Vagina (tissue), 2 donors: ENCODE data around the gene SARDH. TPM values are rescaled to one million over a fixed set of nuclear protein-coding genes. Genes with fewer than 3 reads are reported as not detected.

Experiments
- DNase-seq, 2 donors: peaks; one replicate each; pipeline ENCODE4 v3.0.0-alpha.2; 2017; ENCODE audit errors: extremely low spot score in 2 of 2
- H3K27ac ChIP-seq: fragments of 200-600 bp; sonication (generic); one replicate; pipeline ENCODE4 v1.5.1; 2019
- H3K27me3 ChIP-seq: fragments of 200-600 bp; sonication (generic); one replicate; pipeline ENCODE4 v1.5.1; 2019
- H3K36me3 ChIP-seq, 2 donors: fragments of 200-600 bp; sonication (generic); one replicate each; pipeline ENCODE4 v1.5.1; 2017 to 2019
- H3K4me1 ChIP-seq: fragments of 200-600 bp; sonication (generic); one replicate; pipeline ENCODE4 v1.5.1; 2019
- H3K4me3 ChIP-seq, 2 donors: fragments of 200-600 bp; sonication (generic); 1 replicate in 1 of 2; 2 replicates in 1 of 2; pipeline ENCODE4 v1.5.1; 2016 to 2019
- H3K9me3 ChIP-seq: fragments of 200-600 bp; sonication (generic); one replicate; pipeline ENCODE4 v1.5.1; 2019
- POLR2A ChIP-seq, 2 donors: fragments of 450-650 bp; IDR thresholded peaks; one replicate each; pipeline ENCODE4 v1.6.1; 2017; ENCODE audit warnings: antibody characterized with exemption in 2 of 2, mild to moderate bottlenecking in 2 of 2, moderate library complexity in 2 of 2
- POLR2AphosphoS5 ChIP-seq, 2 donors: sonication (generic); formaldehyde crosslinking; IDR thresholded peaks; one replicate each; pipeline ENCODE4 v1.9.0; 2017; ENCODE audit warnings: antibody characterized with exemption in 2 of 2, mild to moderate bottlenecking in 2 of 2, low read depth in 1 of 2; ENCODE audit not compliant: insufficient read depth in 1 of 2
- intact Hi-C: fragments of 100-400 bp; cut with DNase I; formaldehyde crosslinking; loops from one replicate; pipeline ENCODE4 v1.15.1; 2023
- total RNA-seq: library from RNA; depleted of rRNA; stranded (reverse); fragments of >200 nt; gene quantifications from one replicate; pipeline ENCODE4 v1.2.3, GENCODE V29; 2016
- TF ChIP-seq, protein P1 (sequence below), 3 experiments: fragments of 450-650 bp in 2 of 3; fragments of 200-600 bp in 1 of 3; sonication (generic) in 1 of 3; IDR thresholded peaks; one replicate each; pipeline ENCODE4 v1.5.1; 2017 to 2019; ENCODE audit warnings: antibody characterized with exemption in 3 of 3, mild to moderate bottlenecking in 2 of 3, moderate library complexity in 2 of 3

SARDH gene
- total RNA-seq, 1 donor from 2014 or later = 2.0 TPM

DNA sequence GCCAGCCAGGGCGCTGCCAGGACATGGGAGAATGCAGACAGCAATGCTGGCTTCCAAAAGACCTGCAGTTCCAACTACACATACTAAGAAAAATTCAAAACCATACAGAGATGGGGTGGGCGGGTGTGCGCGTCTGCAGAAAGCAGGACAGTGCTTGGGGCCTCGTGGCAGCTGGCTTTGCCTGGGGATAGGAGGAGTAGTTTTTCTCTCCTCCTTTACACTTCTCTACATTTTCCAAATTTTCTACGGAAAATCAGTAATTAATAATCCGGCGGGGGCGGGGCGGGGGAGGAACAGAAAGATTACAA lies 43.6 kb upstream of the SARDH start:
- DNase-seq = no peak
- no peak overlapping the region for H3K27ac ChIP-seq
- H3K4me3 ChIP-seq = no peak overlapping the region
- H3K27me3 ChIP-seq = no peaks in the 10 kb centered on the region
- H3K9me3 ChIP-seq = no peaks in the 10 kb centered on the region
- no peaks in the 10 kb centered on the region for H3K4me1 ChIP-seq
- TF ChIP-seq POLR2AphosphoS5 (IDR thresholded peaks at IDR 0.05; ENCODE audit: insufficient read depth in 1 of 2, low read depth in 1 of 2) (no peak), POLR2A (IDR thresholded peaks at IDR 0.05) (no peak)
- TF ChIP-seq, protein P1, sequence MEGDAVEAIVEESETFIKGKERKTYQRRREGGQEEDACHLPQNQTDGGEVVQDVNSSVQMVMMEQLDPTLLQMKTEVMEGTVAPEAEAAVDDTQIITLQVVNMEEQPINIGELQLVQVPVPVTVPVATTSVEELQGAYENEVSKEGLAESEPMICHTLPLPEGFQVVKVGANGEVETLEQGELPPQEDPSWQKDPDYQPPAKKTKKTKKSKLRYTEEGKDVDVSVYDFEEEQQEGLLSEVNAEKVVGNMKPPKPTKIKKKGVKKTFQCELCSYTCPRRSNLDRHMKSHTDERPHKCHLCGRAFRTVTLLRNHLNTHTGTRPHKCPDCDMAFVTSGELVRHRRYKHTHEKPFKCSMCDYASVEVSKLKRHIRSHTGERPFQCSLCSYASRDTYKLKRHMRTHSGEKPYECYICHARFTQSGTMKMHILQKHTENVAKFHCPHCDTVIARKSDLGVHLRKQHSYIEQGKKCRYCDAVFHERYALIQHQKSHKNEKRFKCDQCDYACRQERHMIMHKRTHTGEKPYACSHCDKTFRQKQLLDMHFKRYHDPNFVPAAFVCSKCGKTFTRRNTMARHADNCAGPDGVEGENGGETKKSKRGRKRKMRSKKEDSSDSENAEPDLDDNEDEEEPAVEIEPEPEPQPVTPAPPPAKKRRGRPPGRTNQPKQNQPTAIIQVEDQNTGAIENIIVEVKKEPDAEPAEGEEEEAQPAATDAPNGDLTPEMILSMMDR (IDR thresholded peaks at IDR 0.05) = no peak
- intact Hi-C loops = no loop called here
- peaks cover 0 to 10% of the 10 kb centered on the region in 2 donors for H3K36me3 ChIP-seq

DNA sequence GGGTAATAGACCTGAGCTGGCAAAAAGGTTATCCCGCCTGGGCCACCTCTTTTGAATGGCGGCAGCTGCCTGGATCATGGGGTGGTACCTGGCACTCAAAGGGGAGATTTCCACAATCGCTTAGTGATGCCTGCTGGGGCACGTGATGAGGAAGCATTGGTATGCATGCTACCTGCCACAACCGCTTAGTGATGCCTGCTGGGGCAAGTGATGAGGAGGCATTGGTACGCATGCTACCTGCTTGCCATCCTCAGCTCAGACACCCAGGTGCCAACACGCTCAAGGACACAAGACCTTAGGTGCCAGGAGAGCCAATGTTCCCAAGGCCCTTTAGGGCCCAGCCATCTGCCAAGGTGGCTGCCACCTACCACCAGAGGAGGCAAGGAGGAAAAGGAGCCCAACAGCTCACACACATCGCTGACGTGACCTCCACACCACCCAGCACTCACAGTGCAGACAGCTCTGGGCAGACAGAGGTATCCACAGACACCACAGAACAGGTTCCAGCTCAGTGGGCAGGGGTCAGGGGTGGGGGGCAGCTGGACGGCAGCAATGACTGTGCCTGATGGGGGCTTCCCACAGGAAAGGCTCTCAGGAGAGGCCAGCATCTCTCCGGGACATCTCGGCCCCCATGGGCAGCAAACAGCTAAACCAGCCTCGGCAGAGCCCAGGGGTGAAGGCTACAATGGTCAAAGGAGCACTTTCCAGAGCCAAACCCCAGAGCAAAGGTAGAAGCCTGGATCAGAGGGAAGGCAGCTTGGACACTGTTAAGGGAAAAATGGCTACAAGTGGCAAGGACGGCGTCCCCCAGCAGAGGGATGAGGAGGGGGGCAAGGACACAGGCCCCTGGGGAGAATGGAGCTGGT lies 43.0 kb upstream of the SARDH start:
- TF ChIP-seq POLR2AphosphoS5 (IDR thresholded peaks at IDR 0.05; ENCODE audit: insufficient read depth in 1 of 2, low read depth in 1 of 2) (no peak), POLR2A (IDR thresholded peaks at IDR 0.05) (no peak)
- TF ChIP-seq, protein P1 (IDR thresholded peaks at IDR 0.05) = no peak
- Histone ChIP-seq H3K9me3 (no peaks in the 10 kb centered on the region), H3K27ac (no peak overlapping the region), H3K4me1 (no peaks in the 10 kb centered on the region), H3K36me3 (peaks cover 0 to 10% of the 10 kb centered on the region in 2 donors), H3K27me3 (no peaks in the 10 kb centered on the region), H3K4me3 (no peak overlapping the region)
- intact Hi-C loops = no loop called here
- DNase-seq = no peak

DNA sequence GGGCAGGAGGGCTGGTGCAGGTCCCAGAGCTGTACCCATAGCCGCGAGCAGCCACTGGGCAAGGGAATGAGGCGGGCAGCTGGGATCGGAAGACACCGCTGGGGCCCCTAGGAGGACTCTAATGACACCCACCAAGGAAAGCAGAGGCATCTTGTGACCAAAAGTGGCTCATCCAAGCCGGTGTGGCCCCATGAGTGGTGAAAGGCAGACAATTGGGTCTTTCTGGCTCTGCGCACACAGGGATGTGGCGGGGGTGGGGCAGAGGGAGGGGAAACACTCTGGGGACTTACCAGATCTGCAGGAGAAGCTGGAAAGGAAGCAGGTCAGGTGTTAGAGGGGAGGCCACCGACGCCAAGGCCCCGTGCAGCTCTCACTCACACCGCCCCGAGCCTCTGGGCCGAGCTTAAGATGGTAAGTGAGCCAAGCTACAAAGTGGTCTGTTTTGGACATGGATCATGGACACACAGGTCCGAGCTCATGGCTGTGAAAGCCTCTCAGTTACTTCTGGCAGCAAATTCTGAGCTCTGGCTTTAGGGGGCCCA lies 42.3 kb upstream of the SARDH start:
- Histone ChIP-seq H3K27me3 (no peaks in the 10 kb centered on the region), H3K36me3 (peaks cover 0 to 14% of the 10 kb centered on the region in 2 donors), H3K4me1 (no peaks in the 10 kb centered on the region), H3K4me3 (no peak overlapping the region), H3K27ac (no peak overlapping the region), H3K9me3 (no peaks in the 10 kb centered on the region)
- no peak for TF ChIP-seq POLR2A (IDR thresholded peaks at IDR 0.05)
- TF ChIP-seq, protein P1 (IDR thresholded peaks at IDR 0.05) = no peak
- TF ChIP-seq POLR2AphosphoS5 (IDR thresholded peaks at IDR 0.05; ENCODE audit: insufficient read depth in 1 of 2, low read depth in 1 of 2) = no peak
- DNase-seq = no peak
- intact Hi-C loops = no loop called here

DNA sequence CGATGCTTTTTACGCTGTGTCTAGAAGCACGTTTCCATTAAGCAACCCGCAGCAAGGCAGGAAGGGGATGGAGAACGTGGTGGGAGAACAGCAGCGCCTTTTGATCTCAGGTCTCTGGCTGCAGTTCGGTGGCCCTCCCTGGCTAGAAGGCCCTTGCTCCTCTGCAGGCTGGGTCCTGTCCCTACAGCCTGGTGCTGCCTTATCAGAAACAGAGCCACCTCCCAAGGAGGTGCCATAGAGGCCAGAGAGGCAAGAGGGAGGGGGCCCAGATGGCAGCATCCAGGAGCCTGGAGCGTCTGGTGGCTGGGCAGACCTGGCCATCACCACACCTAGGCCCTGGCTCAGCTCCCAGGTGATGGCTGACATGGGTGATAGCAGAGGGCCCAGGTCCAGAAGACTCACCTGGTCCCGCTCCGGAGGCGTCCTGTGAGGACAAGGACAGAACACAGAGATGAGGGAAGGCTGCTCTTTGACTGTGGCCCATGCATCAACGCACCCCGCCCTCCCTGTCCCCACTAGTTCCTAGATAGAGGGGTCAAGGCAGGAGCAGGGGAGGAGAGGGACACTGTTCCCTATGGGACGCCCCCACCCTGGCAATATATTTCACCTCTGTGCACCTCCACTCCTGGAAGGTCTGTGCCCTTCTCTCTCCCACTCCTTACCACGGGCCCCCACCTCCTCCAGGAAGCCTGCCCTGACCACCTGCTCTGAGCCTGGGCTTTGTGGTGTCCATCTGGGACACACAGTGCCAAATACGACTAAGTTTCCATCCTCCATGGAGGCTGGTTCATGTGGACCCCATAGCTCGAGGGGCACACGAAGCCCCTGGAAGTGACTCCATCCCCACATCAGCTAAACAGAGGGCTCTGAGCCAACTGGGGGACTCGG lies 41.6 kb upstream of the SARDH start:
- Histone ChIP-seq H3K4me3 (no peak overlapping the region), H3K36me3 (peaks cover 0 to 14% of the 10 kb centered on the region in 2 donors), H3K27me3 (no peaks in the 10 kb centered on the region), H3K27ac (no peak overlapping the region), H3K4me1 (no peaks in the 10 kb centered on the region), H3K9me3 (no peaks in the 10 kb centered on the region)
- no peak for DNase-seq
- no peak for TF ChIP-seq POLR2A (IDR thresholded peaks at IDR 0.05)
- TF ChIP-seq, protein P1 (IDR thresholded peaks at IDR 0.05) = no peak
- no peak for TF ChIP-seq POLR2AphosphoS5 (IDR thresholded peaks at IDR 0.05; ENCODE audit: insufficient read depth in 1 of 2, low read depth in 1 of 2)
- intact Hi-C loops = no loop called here
